ENCODE results near the gene UNC13B.

The UNC13B gene

DNA sequence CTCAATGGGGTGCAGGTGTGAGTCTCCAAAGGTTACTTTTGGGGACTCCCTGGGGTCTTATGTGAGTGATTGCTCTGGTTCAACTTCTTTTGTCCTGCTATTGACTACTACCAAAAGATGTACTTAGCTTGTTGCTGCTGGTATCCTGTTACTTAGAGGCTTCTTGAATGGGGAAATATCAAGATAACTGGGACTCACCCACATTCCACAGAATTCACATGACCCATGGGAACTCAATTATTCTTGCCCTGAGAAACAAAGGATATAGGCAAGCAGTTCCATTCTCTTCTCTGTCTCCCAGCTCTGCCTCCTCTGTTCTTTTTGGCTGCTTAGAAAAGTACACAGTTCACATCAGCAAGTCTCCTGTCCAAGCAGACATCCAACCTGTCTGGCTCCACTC lies 105.9 kb downstream of the UNC13B start:
- TF ChIP-seq, protein P1, sequence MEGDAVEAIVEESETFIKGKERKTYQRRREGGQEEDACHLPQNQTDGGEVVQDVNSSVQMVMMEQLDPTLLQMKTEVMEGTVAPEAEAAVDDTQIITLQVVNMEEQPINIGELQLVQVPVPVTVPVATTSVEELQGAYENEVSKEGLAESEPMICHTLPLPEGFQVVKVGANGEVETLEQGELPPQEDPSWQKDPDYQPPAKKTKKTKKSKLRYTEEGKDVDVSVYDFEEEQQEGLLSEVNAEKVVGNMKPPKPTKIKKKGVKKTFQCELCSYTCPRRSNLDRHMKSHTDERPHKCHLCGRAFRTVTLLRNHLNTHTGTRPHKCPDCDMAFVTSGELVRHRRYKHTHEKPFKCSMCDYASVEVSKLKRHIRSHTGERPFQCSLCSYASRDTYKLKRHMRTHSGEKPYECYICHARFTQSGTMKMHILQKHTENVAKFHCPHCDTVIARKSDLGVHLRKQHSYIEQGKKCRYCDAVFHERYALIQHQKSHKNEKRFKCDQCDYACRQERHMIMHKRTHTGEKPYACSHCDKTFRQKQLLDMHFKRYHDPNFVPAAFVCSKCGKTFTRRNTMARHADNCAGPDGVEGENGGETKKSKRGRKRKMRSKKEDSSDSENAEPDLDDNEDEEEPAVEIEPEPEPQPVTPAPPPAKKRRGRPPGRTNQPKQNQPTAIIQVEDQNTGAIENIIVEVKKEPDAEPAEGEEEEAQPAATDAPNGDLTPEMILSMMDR (conservative IDR thresholded peaks at IDR 0.05; ENCODE audit: control insufficient read depth, insufficient read depth, low read depth, low read length), result no peak
- no peak for DNase-seq (ENCODE audit: low read depth)
- no peak overlapping the region for H3K4me3 ChIP-seq (ENCODE audit: control insufficient read depth, low read depth, low read length)

DNA sequence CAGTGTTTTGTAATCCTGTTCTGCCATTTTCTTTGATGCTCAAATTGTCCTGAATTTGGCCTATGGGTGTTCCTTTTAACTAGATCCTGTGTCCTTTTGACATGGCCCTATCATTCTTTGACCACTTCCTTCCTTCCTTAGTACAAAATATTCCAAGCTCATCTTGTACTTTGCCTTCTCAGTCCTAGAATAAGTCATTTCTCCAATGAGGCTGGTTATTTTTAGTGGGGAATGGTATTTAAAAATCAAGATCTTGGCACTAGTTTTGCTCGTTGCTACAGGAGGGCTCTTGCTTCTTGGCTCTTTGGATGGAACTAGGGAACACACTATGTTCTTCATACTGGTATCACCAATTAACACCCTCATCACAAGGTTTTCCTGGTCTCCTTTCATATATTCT lies 108.1 kb downstream of the UNC13B start:
- TF ChIP-seq, protein P1 (conservative IDR thresholded peaks at IDR 0.05; ENCODE audit: control insufficient read depth, insufficient read depth, low read depth, low read length), result no peak
- DNase-seq (ENCODE audit: low read depth), result no peak
- H3K4me3 ChIP-seq (ENCODE audit: control insufficient read depth, low read depth, low read length), result no peak overlapping the region

DNA sequence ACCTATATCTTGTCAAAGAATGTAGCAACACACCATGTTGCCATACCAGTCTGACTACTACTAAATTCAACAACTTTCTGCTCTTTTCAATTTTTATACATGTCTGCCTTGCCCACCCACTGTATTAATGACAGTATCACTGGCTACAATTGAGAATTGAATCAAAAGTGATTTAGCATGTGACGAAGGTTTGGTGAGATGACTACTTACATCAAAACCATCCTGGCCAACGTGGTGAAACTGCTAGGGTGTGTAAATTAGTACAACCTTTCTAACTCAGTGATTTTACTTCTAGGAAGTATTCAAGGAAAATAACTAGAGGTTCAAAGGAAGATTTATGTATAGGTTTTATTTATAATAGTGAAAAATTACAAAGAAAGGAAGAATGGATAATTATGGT lies 109.8 kb downstream of the UNC13B start:
- no peak for DNase-seq (ENCODE audit: low read depth)
- TF ChIP-seq, protein P1 (conservative IDR thresholded peaks at IDR 0.05; ENCODE audit: control insufficient read depth, insufficient read depth, low read depth, low read length), result no peak
- H3K4me3 ChIP-seq (ENCODE audit: control insufficient read depth, low read depth, low read length), result no peak overlapping the region

DNA sequence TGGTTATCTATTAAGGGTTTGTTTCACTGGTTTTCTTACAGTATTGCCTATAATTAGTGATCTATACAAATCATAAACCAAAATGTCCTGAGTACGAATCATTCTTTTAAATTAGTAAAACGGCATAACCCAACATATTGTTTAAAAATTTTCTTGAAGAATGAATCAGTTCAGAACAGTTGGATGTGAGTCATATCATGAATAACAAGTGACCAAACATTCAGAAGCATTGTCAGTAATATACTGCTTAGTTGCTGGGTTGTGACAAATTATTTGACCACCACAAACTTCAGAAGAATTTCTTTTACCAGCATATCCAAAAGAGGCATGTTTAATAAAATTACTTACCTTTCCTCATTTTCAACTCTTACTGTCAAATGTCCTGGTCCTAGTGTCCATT lies 111.2 kb downstream of the UNC13B start:
- peak; percentile 87 for DNase-seq (ENCODE audit: low read depth)
- TF ChIP-seq, protein P1 (conservative IDR thresholded peaks at IDR 0.05; ENCODE audit: control insufficient read depth, insufficient read depth, low read depth, low read length), result no peak
- H3K4me3 ChIP-seq (ENCODE audit: control insufficient read depth, low read depth, low read length), result no peak overlapping the region

DNA sequence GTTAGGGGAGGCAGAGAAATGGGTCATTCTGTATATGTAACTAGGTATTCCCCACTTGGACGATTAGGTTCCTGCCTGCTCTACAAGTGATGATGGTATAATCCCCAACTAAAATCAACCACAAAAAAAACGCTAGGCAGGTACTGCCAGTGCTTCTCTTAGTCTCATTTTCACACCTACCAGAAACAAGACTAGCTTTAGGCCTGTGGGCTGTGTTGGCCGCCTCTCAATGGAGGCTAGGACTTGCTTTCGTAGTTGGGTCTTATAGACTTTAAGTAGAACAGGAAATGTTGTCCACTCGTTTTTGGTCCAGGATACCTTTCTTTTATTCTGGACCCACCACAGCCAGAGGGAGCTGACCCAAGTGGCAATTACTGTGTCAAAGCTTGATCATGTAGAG lies 111.8 kb downstream of the UNC13B start:
- H3K4me3 ChIP-seq (ENCODE audit: control insufficient read depth, low read depth, low read length), result no peak overlapping the region
- DNase-seq (ENCODE audit: low read depth), result no peak
- TF ChIP-seq, protein P1 (conservative IDR thresholded peaks at IDR 0.05; ENCODE audit: control insufficient read depth, insufficient read depth, low read depth, low read length), result no peak

DNA sequence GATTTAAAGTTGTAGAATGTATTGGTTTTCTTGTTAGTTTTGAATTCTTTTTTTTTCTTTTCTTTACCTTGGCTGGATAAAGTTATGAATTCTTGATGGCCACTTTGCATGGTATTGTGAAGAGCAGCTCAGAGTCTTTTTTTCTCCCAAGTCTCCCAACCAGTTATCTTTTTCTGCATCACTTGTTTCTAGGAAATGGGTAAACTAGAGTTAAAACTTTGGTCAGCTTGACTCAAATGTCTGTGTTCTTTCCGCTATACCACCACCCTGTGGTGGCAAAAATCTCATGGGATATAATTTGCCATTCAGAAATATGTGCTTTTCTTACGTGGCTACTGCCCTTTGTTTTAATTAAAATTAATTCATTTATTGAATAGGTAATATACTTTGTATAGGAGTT lies 113.2 kb downstream of the UNC13B start:
- TF ChIP-seq, protein P1 (conservative IDR thresholded peaks at IDR 0.05; ENCODE audit: control insufficient read depth, insufficient read depth, low read depth, low read length), result no peak
- no peak for DNase-seq (ENCODE audit: low read depth)

DNA sequence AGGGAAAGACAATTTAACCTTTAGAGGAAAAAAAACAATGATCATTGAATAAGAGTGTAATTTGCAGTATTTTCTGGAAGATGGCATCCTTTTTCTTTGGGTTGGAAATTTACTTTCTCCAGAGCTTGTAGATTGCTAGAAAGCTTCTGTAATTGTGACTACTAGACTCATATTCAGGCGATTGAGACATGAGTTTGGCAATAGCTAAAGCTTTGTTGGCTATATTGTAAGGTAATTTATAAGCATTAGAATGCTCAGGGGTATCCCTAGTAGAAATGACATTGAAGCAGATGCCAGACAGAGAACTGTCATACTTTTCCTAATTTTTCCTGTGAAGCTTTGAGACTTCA lies 115.3 kb downstream of the UNC13B start:
- TF ChIP-seq, protein P1 (conservative IDR thresholded peaks at IDR 0.05; ENCODE audit: control insufficient read depth, insufficient read depth, low read depth, low read length), result no peak
- DNase-seq (ENCODE audit: low read depth), result peak; percentile 57
- H3K4me3 ChIP-seq (ENCODE audit: control insufficient read depth, low read depth, low read length), result no peak overlapping the region

More for the DNA sequence above, 113.2 kb downstream of the UNC13B start:
- H3K4me3 ChIP-seq (ENCODE audit: control insufficient read depth, low read depth, low read length), result no peak overlapping the region
